Lower leg skin (tissue), 3 donors: ENCODE data around the gene DND1.

Experiments used
- POLR2A ChIP-seq, 2 donors: fragments of 450-650 bp; IDR thresholded peaks; one replicate each; pipeline ENCODE4 v1.6.1; 2016 to 2017; ENCODE audit warnings: antibody characterized with exemption in 2 of 2, mild to moderate bottlenecking in 1 of 2, moderate library complexity in 1 of 2
- TF ChIP-seq, protein P1 (sequence below), 3 donors: fragments of 450-650 bp; IDR thresholded peaks; one replicate each; pipeline ENCODE4 v1.5.1; 2016; ENCODE audit warnings: antibody characterized with exemption in 3 of 3, mild to moderate bottlenecking in 3 of 3, moderate library complexity in 2 of 3

DNA sequence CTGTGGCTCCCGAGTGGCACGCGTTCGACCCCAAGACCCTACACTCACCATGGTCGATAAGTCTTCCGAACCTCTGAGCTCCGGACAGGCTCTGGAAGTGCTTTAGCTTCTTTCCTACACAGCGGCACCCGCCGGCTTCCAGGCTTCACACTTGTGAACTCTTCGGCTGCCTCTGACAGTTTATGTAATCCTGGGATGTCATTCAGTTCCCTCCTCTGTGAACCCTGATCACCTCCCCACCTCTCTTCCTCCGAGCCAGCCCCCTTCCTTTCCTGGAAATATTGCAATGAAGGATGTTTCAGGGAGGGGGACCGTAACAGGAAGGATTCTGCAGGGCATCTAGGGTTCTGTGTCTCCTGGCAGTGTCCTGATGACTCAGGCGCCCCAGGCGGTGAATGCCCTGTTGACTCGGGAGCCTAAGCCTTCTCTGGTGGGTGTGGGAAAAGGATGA, 40.3 kb downstream of the DND1 start, which contains the start of gene CD14:
- TF ChIP-seq, protein P1, sequence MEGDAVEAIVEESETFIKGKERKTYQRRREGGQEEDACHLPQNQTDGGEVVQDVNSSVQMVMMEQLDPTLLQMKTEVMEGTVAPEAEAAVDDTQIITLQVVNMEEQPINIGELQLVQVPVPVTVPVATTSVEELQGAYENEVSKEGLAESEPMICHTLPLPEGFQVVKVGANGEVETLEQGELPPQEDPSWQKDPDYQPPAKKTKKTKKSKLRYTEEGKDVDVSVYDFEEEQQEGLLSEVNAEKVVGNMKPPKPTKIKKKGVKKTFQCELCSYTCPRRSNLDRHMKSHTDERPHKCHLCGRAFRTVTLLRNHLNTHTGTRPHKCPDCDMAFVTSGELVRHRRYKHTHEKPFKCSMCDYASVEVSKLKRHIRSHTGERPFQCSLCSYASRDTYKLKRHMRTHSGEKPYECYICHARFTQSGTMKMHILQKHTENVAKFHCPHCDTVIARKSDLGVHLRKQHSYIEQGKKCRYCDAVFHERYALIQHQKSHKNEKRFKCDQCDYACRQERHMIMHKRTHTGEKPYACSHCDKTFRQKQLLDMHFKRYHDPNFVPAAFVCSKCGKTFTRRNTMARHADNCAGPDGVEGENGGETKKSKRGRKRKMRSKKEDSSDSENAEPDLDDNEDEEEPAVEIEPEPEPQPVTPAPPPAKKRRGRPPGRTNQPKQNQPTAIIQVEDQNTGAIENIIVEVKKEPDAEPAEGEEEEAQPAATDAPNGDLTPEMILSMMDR (IDR thresholded peaks at IDR 0.05) = no peak
- no peak for TF ChIP-seq POLR2A (IDR thresholded peaks at IDR 0.05)
